NCI-H2029 treated with DMSO at 0.1 percent for 48 hours (cell line): ENCODE results near the gene GYG2.
"Not testable (repeated sequence)": the region's sequence is repeated elsewhere in the genome, so short reads cannot be mapped to it uniquely, and the experiment has no call there.

Experiments used
- DNase-seq: peaks from one replicate; lab custom pipeline; 2025; lab: John Stamatoyannopoulos, UW

GYG2 gene

GRCh38 chrX:2903366-2903765, 74.6 kb downstream of the GYG2 start:
- no peak for DNase-seq

- DNase-seq: no peak
Measured at GRCh38 chrX:2907295-2907694, 78.6 kb downstream of the GYG2 start.

GRCh38 chrX:2908125-2908685, 79.5 kb downstream of the GYG2 start:
- no peak for DNase-seq

- DNase-seq: no peak
Measured at GRCh38 chrX:2910109-2910508, 81.4 kb downstream of the GYG2 start.

GRCh38 chrX:2913118-2913517, 84.4 kb downstream of the GYG2 start:
- no peak for DNase-seq

- no peak for DNase-seq
Measured at GRCh38 chrX:2917767-2918166, 89.0 kb downstream of the GYG2 start.

GRCh38 chrX:2921193-2921592, 92.5 kb downstream of the GYG2 start:
- no peak for DNase-seq

GRCh38 chrX:2921750-2922149, 93.0 kb downstream of the GYG2 start:
- no peak for DNase-seq

- no peak for DNase-seq
Measured at GRCh38 chrX:2924151-2924550, 95.4 kb downstream of the GYG2 start.

- not testable (repeated sequence) for DNase-seq
Measured at GRCh38 chrX:2926255-2926654, 97.5 kb downstream of the GYG2 start.

- no peak for DNase-seq
Measured at GRCh38 chrX:2926664-2927275, 98.0 kb downstream of the GYG2 start.

GRCh38 chrX:2928191-2928582, 99.5 kb downstream of the GYG2 start:
- DNase-seq: no peak

GRCh38 chrX:2928583-2929434, 100.1 kb downstream of the GYG2 start, which contains the start of gene ARSD:
Gene ARSD (minus strand): TSS chrX:2929339. CDS start chrX:2929275, 64 bp downstream.
- DNase-seq: no peak

- DNase-seq: no peak
Measured at GRCh38 chrX:2931155-2931554, 102.4 kb downstream of the GYG2 start.

- DNase-seq: no peak
Measured at GRCh38 chrX:2931612-2932011, 102.9 kb downstream of the GYG2 start.
